Testis (tissue), 3 donors: ENCODE data around the gene SMIM24. TPM values are rescaled to one million over a fixed set of nuclear protein-coding genes. Genes with fewer than 3 reads are reported as not detected.
A peak's percentile ranks its signal among the peaks of the same experiment; 100 is the strongest.
"Not testable (repeated sequence)": the region's sequence is repeated elsewhere in the genome, so short reads cannot be mapped to it uniquely, and the experiment has no call there.

ENCODE experiments used
- DNase-seq: peaks from one replicate; pipeline ENCODE4 v3.0.0-alpha.2; 2019
- H3K27ac ChIP-seq, 2 donors: fragments of 200-600 bp; sonication (generic); one replicate each; pipeline ENCODE4 v1.5.1; 2019
- H3K27me3 ChIP-seq: fragments of 200-600 bp; sonication (generic); one replicate; pipeline ENCODE4 v1.5.1; 2019
- H3K36me3 ChIP-seq: fragments of 200-600 bp; sonication (generic); one replicate; pipeline ENCODE4 v1.5.1; 2017; ENCODE audit warnings: low read depth; ENCODE audit errors: missing control alignments
- H3K4me1 ChIP-seq: fragments of 200-600 bp; sonication (generic); one replicate; pipeline ENCODE4 v1.5.1; 2019
- H3K4me3 ChIP-seq, 2 donors: fragments of 200-600 bp; sonication (generic); one replicate each; pipeline ENCODE4 v1.5.1; 2017 to 2019
- H3K9me3 ChIP-seq: fragments of 200-600 bp; sonication (generic); one replicate; pipeline ENCODE4 v1.5.1; 2017
- POLR2A ChIP-seq: fragments of 450-650 bp; IDR thresholded peaks from one replicate; pipeline ENCODE4 v1.6.1; 2017; ENCODE audit warnings: antibody characterized with exemption, mild to moderate bottlenecking, moderate library complexity
- WGBS, 2 donors: methylation state at CpG; one replicate each; pipeline ENCODE4 v1.1.5; 2018; 5-methylcytosine and 5-hydroxymethylcytosine counted together
- intact Hi-C: fragments of 100-400 bp; cut with DNase I; formaldehyde crosslinking; loops from one replicate; pipeline ENCODE4 v1.15.1; 2023; ENCODE audit warnings: low total_unique reads
- polyA plus RNA-seq: library from polyadenylated mRNA; stranded (reverse); fragments of 350-450 nt; fragmentation: Illumina TruSeq; extraction: RNeasy Lipid Tissue Mini Kit (QIAGEN cat#74804); gene quantifications from one replicate; pipeline ENCODE4 v1.2.3, GENCODE V29; 2014; ENCODE audit warnings: low read depth, low replicate concordance; ENCODE audit not compliant: insufficient read depth
- total RNA-seq, 2 donors: library from RNA; depleted of rRNA; stranded (reverse); fragments of >200 nt; gene quantifications; one replicate each; pipeline ENCODE4 v1.2.3, GENCODE V29; 2016
- TF ChIP-seq, protein P1 (sequence below), 3 experiments: fragments of 450-650 bp in 2 of 3; fragments of 200-600 bp in 1 of 3; sonication (generic) in 1 of 3; IDR thresholded peaks; one replicate each; pipeline ENCODE4 v1.5.1; 2016 to 2019; ENCODE audit warnings: antibody characterized with exemption in 3 of 3, mild to moderate bottlenecking in 2 of 3, moderate library complexity in 1 of 3

SMIM24 gene
- total and polyA plus RNA-seq, 3 donors from 2014 or later, result 1.3 to 10.1 (median 3.1) TPM

DNA sequence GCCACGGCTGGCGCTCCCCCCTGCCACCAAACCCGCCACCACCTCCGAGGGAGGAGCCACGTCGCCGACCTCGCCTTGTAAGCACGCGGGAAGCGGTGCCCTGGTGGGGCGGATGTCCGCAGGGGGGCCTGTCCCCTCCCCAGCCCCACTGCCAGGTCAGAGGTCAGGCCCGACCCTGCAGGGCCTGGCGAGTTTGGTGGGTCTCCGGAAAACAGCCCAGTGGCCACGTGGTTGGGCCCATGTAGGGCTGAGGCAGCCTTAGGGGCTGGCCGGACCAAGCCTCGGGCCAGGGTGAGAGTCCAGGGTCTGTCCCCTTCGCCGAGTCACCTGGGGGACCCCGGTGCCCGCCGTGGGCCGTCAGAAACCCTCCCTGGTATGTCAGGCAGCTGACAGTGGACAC is 26.5 kb downstream of the SMIM24 start:
- TF ChIP-seq, protein P1, sequence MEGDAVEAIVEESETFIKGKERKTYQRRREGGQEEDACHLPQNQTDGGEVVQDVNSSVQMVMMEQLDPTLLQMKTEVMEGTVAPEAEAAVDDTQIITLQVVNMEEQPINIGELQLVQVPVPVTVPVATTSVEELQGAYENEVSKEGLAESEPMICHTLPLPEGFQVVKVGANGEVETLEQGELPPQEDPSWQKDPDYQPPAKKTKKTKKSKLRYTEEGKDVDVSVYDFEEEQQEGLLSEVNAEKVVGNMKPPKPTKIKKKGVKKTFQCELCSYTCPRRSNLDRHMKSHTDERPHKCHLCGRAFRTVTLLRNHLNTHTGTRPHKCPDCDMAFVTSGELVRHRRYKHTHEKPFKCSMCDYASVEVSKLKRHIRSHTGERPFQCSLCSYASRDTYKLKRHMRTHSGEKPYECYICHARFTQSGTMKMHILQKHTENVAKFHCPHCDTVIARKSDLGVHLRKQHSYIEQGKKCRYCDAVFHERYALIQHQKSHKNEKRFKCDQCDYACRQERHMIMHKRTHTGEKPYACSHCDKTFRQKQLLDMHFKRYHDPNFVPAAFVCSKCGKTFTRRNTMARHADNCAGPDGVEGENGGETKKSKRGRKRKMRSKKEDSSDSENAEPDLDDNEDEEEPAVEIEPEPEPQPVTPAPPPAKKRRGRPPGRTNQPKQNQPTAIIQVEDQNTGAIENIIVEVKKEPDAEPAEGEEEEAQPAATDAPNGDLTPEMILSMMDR (IDR thresholded peaks at IDR 0.05), result no peak
- TF ChIP-seq POLR2A, result no peak
- DNase-seq, result no peak
- intact Hi-C loops, result no loop called here
- no peak overlapping the region for H3K27ac ChIP-seq
- peaks cover 27% of the 10 kb centered on the region for H3K4me1 ChIP-seq
- H3K36me3 ChIP-seq, result no peaks in the 10 kb centered on the region
- H3K9me3 ChIP-seq, result no peaks in the 10 kb centered on the region
- no peak overlapping the region for H3K4me3 ChIP-seq
- H3K27me3 ChIP-seq, result no peaks in the 10 kb centered on the region
- WGBS, 2 donors, result 85 to 89% methylated on average over 10 to 22 of the region's 25 CpGs

DNA sequence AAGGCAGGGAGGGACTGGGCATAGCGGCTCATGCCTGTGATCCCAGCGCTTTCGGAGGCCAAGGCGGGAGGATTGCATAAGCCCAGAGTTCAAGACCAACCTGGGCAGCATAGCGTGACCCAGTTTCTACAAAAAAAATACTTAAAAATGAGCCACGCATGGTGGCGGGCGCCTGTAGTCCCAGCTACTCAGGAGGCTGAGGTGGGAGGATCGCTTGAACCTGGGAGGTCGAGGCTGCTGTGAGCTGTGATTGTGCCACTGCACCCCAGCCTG is 27.4 kb downstream of the SMIM24 start:
- intact Hi-C loops, H3K9me3 ChIP-seq, H3K27me3 ChIP-seq, H3K4me3 ChIP-seq, H3K36me3 ChIP-seq, DNase-seq, H3K27ac ChIP-seq: not testable (repeated sequence)
- peaks cover 18% of the 10 kb centered on the region for H3K4me1 ChIP-seq
- WGBS, 2 donors, result 94% methylated on average over 10 of the region's 10 CpGs

DNA sequence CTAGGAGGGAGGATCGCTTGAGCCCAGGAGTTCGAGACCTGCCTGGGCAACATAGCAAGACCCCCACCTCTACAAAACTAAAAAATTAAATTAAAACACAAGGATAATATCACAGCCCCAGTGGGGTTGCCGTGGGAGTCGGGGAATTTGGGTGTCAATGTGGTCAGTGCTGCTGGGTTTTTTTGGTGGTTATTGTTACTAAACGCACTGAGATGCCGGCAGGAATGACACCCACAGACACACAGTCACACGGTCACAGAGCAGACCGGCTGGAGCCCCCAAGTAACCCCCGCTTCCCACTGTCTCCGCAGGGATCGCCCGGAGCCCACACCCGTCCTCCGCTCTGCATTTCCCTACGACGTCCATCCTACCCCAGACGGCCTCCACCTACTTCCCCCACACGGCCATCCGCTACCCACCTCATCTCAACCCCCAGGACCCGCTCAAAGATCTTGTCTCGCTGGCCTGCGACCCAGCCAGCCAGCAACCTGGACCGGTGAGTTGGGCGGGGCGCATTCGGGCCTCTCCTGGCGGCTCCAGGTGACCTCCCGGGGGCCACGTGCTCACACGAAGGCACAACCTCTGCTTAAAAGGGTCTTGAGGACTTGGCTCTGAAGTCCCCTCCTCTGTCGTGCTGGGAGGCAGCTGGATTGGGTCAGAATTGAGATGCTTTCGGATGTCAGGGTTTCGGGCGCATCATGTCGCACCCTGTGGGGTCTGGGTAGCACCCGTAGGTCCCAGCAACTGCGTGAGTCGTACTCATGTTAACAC is 28.0 kb downstream of the SMIM24 start:
- peaks cover 12% of the 10 kb centered on the region for H3K4me1 ChIP-seq
- intact Hi-C loops, result no loop called here
- H3K36me3 ChIP-seq, result no peaks in the 10 kb centered on the region
- H3K27me3 ChIP-seq, result no peaks in the 10 kb centered on the region
- 89 to 93% methylated on average over 36 to 38 of the region's 38 CpGs for WGBS, 2 donors
- TF ChIP-seq, protein P1 (IDR thresholded peaks at IDR 0.05), result no peak
- no peak for TF ChIP-seq POLR2A
- no peak overlapping the region for H3K4me3 ChIP-seq
- DNase-seq, result no peak
- peak overlapping the region in 1 of 2 donors; percentile 24 for H3K27ac ChIP-seq
- no peaks in the 10 kb centered on the region for H3K9me3 ChIP-seq

DNA sequence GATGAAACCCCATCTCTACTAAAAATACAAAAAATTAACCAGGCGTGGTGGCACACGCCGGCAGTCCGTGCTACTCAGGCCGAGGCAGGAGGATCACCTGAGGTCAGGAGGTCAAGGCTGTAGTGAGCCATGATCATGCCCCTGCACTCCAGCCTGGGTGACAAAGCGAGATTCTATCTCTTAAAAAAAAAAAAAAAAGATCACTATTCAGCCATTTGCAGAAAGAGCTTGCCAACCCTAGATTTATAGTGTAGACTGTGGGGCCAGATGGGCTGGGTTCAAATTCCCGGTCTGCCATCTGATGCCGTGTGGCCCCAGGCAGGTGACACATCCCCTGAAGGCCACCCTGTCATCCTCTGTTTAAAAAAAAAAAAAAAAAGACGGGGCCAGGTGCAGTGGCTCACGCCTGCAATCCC is 28.9 kb downstream of the SMIM24 start:
- Histone ChIP-seq H3K4me1 (peaks cover 7% of the 10 kb centered on the region), H3K36me3 (no peaks in the 10 kb centered on the region), H3K9me3 (no peaks in the 10 kb centered on the region), H3K27ac (peak overlapping the region; percentile 42 to 62), H3K27me3 (no peaks in the 10 kb centered on the region), H3K4me3 (no peak overlapping the region)
- 76 to 79% methylated on average over 10 of the region's 10 CpGs for WGBS, 2 donors
- TF ChIP-seq POLR2A, result no peak
- TF ChIP-seq, protein P1 (IDR thresholded peaks at IDR 0.05), result no peak
- DNase-seq, result no peak
- intact Hi-C loops, result no loop called here

DNA sequence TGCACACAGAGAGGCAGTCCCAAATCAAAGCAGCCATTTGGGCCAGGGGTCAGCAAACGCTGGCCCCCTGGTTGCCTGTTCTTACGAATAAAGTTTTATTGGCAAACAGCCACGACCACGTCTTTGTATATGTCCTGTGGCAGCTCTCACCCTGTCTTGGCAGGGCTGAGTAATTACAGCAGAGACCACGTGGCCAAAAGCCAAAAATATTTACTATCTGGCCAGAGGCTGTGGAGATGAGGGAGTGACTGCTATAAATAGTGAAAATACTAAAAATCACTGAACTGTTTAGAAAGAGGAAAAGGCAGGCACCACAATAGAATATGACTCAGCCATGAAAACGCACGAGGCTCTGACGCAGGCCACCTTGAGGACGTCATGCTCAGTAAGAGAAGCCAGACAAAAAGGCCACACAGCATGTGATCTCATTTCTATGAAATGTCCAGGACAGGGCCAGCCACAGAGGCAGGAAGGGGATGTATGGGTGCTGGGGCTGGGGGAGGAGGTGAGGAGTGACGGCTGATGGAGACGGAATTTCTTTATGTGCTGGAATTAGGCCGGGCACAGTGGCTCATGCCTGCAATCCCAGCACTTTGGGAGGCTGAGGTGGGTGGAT is 29.4 kb downstream of the SMIM24 start:
- H3K4me3 ChIP-seq, result no peak overlapping the region
- intact Hi-C loops, result no loop called here
- no peaks in the 10 kb centered on the region for H3K36me3 ChIP-seq
- H3K9me3 ChIP-seq, result no peaks in the 10 kb centered on the region
- whole genome bisulfite sequencing, 2 donors, result 41 to 45% methylated on average over 12 of the region's 12 CpGs
- DNase-seq, result peak; percentile 74
- peak overlapping the region; percentile 42 to 62 for H3K27ac ChIP-seq
- no peaks in the 10 kb centered on the region for H3K27me3 ChIP-seq
- peaks cover 7% of the 10 kb centered on the region for H3K4me1 ChIP-seq
- no peak for TF ChIP-seq POLR2A
- TF ChIP-seq, protein P1 (IDR thresholded peaks at IDR 0.05), result no peak
